Middle frontal gyrus (tissue), 1 donor: ENCODE data around the gene DEPDC7.

Experiments
- DNase-seq: peaks from one replicate; pipeline ENCODE4 v3.0.0-alpha.2; 2015; ENCODE audit warnings: low spot score; ENCODE audit errors: extremely low spot score

The DEPDC7 gene

GRCh38 chr11:33059331-33060007 lies 43.8 kb downstream of the DEPDC7 start:
- DNase-seq: no peak

GRCh38 chr11:33060271-33060670 lies 44.6 kb downstream of the DEPDC7 start:
- no peak for DNase-seq

GRCh38 chr11:33062137-33062536 lies 46.5 kb downstream of the DEPDC7 start:
- DNase-seq: no peak

GRCh38 chr11:33063326-33063881 lies 47.7 kb downstream of the DEPDC7 start:
- DNase-seq: no peak

GRCh38 chr11:33064033-33064825 lies 48.6 kb downstream of the DEPDC7 start:
- no peak for DNase-seq

- no peak for DNase-seq
Measured at GRCh38 chr11:33064866-33065265, 49.2 kb downstream of the DEPDC7 start.

GRCh38 chr11:33065445-33066178 lies 49.9 kb downstream of the DEPDC7 start:
- peak; percentile 24 for DNase-seq

- DNase-seq: no peak
Measured at GRCh38 chr11:33067294-33067693, 51.6 kb downstream of the DEPDC7 start.

- no peak for DNase-seq
Measured at GRCh38 chr11:33068611-33069340, 53.1 kb downstream of the DEPDC7 start.

GRCh38 chr11:33072465-33072864 lies 56.8 kb downstream of the DEPDC7 start:
- no peak for DNase-seq
